HCT116 (cell line): ENCODE data around the gene TDRD3. TPM values are rescaled to one million over a fixed set of nuclear protein-coding genes. Genes with fewer than 3 reads are reported as not detected.

Source experiments
- ATAC-seq: fragments of 200-7000 bp; cut with Tn5 transposase; 2 replicates; pipeline ENCODE4 v1.9.1; 2020; ENCODE audit warnings: mild to moderate bottlenecking, moderate library complexity
- BruUV-seq: library from RNA; stranded (reverse); fragments of 400-500 nt; replicated peaks from 2 replicates; lab custom pipeline; 2021; lab: Mats Ljungman, UMichigan
- CTCF ChIA-PET: fragments of 300-600 bp; sonication (Branson Sonifier 250); formaldehyde crosslinking; loops from one replicate; lab custom pipeline; 2021; ENCODE audit warnings: antibody characterized with exemption; lab: Charles Lee
- POLR2A ChIA-PET: fragments of 300-600, 350-600 bp; sonication (Branson Sonifier 250); formaldehyde crosslinking; loops from one replicate; lab custom pipeline; 2021; ENCODE audit warnings: antibody characterized with exemption; lab: Charles Lee
- RAD21 ChIA-PET, 2 experiments: fragments of 300-600 bp; sonication (Branson Sonifier 250); formaldehyde crosslinking; loops; one replicate each; lab custom pipeline; 2023; ENCODE audit warnings: low total read pairs in 2 of 2; ENCODE audit not compliant: uncharacterized antibody in 2 of 2, unreplicated experiment in 2 of 2, low non-redundant PET in 1 of 2; lab: Charles Lee
- DNase-seq: peaks from one replicate; pipeline ENCODE4 v3.0.0-alpha.2; 2010; ENCODE audit warnings: low read depth, low spot score
- H2AFZ ChIP-seq: fragments of 200-600 bp; shearing (Covaris generic), sonication (generic); 2 replicates; pipeline ENCODE4 v1.6.1; 2017; ENCODE audit warnings: low read depth, mixed run types, mixed read lengths, antibody characterized with exemption, low read length; ENCODE audit not compliant: poor library complexity, severe bottlenecking
- H3K27ac ChIP-seq: 2 replicates; pipeline ENCODE4 v1.5.1; 2012; ENCODE audit warnings: low read depth, low read length
- H3K27me3 ChIP-seq: fragments of 200-600 bp; sonication (generic); 2 replicates; pipeline ENCODE4 v1.6.1; 2016; ENCODE audit warnings: mixed run types, low read length, mixed read lengths; ENCODE audit not compliant: insufficient read depth
- H3K36me3 ChIP-seq, 2 experiments: fragments of 200-500 bp in 1 of 2; fragments of 200-600 bp in 1 of 2; sonication (Bioruptor generic) in 1 of 2; sonication (generic) in 1 of 2; 2 replicates each; pipeline versions ENCODE4 v1.5.1 to v1.6.1; 2014 to 2016; ENCODE audit warnings: low read length in 2 of 2, inconsistent platforms in 1 of 2, mixed read lengths in 1 of 2, mixed run types in 1 of 2; ENCODE audit not compliant: insufficient read depth in 2 of 2, control insufficient read depth in 1 of 2
- H3K4me1 ChIP-seq, 2 experiments: fragments of 200-600 bp in 1 of 2; sonication (generic) in 1 of 2; 2 replicates each; pipeline versions ENCODE4 v1.5.1 to v1.6.1; 2012 to 2017; ENCODE audit warnings: low read length in 2 of 2, inconsistent platforms in 1 of 2, mild to moderate bottlenecking in 1 of 2, mixed read lengths in 1 of 2, mixed run types in 1 of 2, moderate library complexity in 1 of 2; ENCODE audit not compliant: insufficient read depth in 2 of 2, control insufficient read depth in 1 of 2
- H3K4me2 ChIP-seq: fragments of 200-600 bp; sonication (generic); 2 replicates; pipeline ENCODE4 v1.6.1; 2017; ENCODE audit warnings: mixed run types, low read length, mixed read lengths
- H3K4me3 ChIP-seq, 2 experiments: fragments of 200-600 bp in 1 of 2; sonication (generic) in 1 of 2; replicated peaks in 1 of 2; 2 replicates each; pipeline ENCODE4 v1.5.1; 2011 to 2016; ENCODE audit warnings: low read length in 2 of 2, control low read depth in 1 of 2, low read depth in 1 of 2, mild to moderate bottlenecking in 1 of 2, mixed read lengths in 1 of 2, mixed run types in 1 of 2
- H3K79me2 ChIP-seq: fragments of 200-600 bp; sonication (generic); 2 replicates; pipeline ENCODE4 v1.6.1; 2017; ENCODE audit warnings: mild to moderate bottlenecking, mixed run types, low read length, moderate library complexity, mixed read lengths; ENCODE audit not compliant: insufficient read depth
- H3K9ac ChIP-seq: fragments of 200-600 bp; sonication (generic); 2 replicates; pipeline ENCODE4 v1.6.1; 2016; ENCODE audit warnings: low read length, mixed read lengths
- H3K9me2 ChIP-seq: fragments of 200-600 bp; sonication (generic), shearing (Covaris generic); 2 replicates; pipeline ENCODE4 v1.6.1; 2017; ENCODE audit warnings: mixed run types, mild to moderate bottlenecking, moderate library complexity; ENCODE audit not compliant: insufficient read depth
- H3K9me3 ChIP-seq, 2 experiments: fragments of 200-500 bp in 1 of 2; fragments of 200-600 bp in 1 of 2; sonication (Bioruptor generic) in 1 of 2; sonication (generic) in 1 of 2; 2 replicates each; pipeline ENCODE4 v1.6.1; 2014 to 2017; ENCODE audit warnings: low read length in 2 of 2, mixed read lengths in 2 of 2, inconsistent platforms in 1 of 2, low read depth in 1 of 2, mild to moderate bottlenecking in 1 of 2, mixed run types in 1 of 2, moderate library complexity in 1 of 2; ENCODE audit not compliant: control insufficient read depth in 1 of 2, insufficient read depth in 1 of 2
- H4K20me1 ChIP-seq: fragments of 200-600 bp; sonication (generic), shearing (Covaris generic); 2 replicates; pipeline ENCODE4 v1.6.1; 2017; ENCODE audit warnings: mixed run types, mild to moderate bottlenecking, moderate library complexity; ENCODE audit not compliant: insufficient read depth
- EGR1 ChIP-seq: IDR thresholded peaks from 2 replicates; pipeline ENCODE4 v1.6.1; 2012; ENCODE audit warnings: low read depth
- EZH2 ChIP-seq: fragments of 200-600 bp; sonication (generic); IDR thresholded peaks from 2 replicates; pipeline ENCODE4 v1.6.1; 2017; ENCODE audit warnings: antibody characterized with exemption, mixed run types
- POLR2A ChIP-seq: IDR thresholded peaks from 2 replicates; pipeline ENCODE4 v1.7.0; 2011; ENCODE audit warnings: borderline replicate concordance; ENCODE audit not compliant: insufficient read depth, insufficient read length; ENCODE audit errors: extremely low read depth
- POLR2AphosphoS5 ChIP-seq: IDR thresholded peaks from 2 replicates; pipeline ENCODE4 v1.6.1; 2011; ENCODE audit warnings: mild to moderate bottlenecking, low read depth, low read length, moderate library complexity
- RAD21 ChIP-seq: IDR thresholded peaks from 2 replicates; pipeline ENCODE4 v1.6.1; 2012; ENCODE audit warnings: low read depth, mild to moderate bottlenecking
- ZFX ChIP-seq: fragments of 450-650 bp; IDR thresholded peaks from 2 replicates; pipeline ENCODE4 v1.6.1; 2017
- intact Hi-C: fragments of 100-400 bp; cut with micrococcal nuclease; formaldehyde crosslinking; loops from 2 replicates; pipeline ENCODE4 v1.10.0; 2022
- total RNA-seq: library from RNA; stranded (reverse); gene quantifications from one replicate; pipeline ENCODE4 v1.2.1, GENCODE V29; 2021; ENCODE audit not compliant: unreplicated experiment
- TF ChIP-seq, protein P1 (sequence below), 3 experiments: fragments of 200-600 bp in 1 of 3; sonication (generic) in 1 of 3; IDR thresholded peaks in 2 of 3; conservative IDR thresholded peaks in 1 of 3; 2 replicates each; pipeline ENCODE4 v1.5.1; 2012 to 2017; ENCODE audit warnings: low read depth in 2 of 3, low read length in 2 of 3, antibody characterized with exemption in 1 of 3, borderline replicate concordance in 1 of 3, control low read depth in 1 of 3, mild to moderate bottlenecking in 1 of 3, mixed read lengths in 1 of 3, mixed run types in 1 of 3, moderate library complexity in 1 of 3; ENCODE audit not compliant: insufficient read depth in 1 of 3

The TDRD3 gene
- total RNA-seq, 1 experiment from 2014 or later = 16.9 TPM

DNA sequence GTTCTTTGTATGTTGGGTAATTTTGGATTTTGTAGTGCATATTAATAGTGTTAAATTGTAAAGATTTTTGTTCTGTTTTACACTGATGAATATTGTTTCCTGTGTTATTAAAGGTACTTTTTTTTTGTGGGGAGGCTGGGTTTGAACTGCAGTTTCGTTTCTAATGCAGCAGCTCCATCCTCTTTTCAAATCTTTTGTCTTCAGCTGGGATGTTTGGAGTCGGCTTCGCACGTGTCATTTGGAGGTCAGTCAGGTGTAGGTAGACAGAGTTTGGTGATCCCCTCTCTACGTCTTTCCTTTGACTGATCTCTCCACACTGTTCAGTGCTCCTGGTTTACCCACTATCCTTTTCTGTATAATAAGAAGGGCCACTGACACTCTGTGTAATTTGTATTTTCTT, 30.3 kb downstream of the TDRD3 start (continued):
- TF ChIP-seq EZH2 (no peak), EGR1 (no peak), ZFX (no peak), POLR2A (no peak)

DNA sequence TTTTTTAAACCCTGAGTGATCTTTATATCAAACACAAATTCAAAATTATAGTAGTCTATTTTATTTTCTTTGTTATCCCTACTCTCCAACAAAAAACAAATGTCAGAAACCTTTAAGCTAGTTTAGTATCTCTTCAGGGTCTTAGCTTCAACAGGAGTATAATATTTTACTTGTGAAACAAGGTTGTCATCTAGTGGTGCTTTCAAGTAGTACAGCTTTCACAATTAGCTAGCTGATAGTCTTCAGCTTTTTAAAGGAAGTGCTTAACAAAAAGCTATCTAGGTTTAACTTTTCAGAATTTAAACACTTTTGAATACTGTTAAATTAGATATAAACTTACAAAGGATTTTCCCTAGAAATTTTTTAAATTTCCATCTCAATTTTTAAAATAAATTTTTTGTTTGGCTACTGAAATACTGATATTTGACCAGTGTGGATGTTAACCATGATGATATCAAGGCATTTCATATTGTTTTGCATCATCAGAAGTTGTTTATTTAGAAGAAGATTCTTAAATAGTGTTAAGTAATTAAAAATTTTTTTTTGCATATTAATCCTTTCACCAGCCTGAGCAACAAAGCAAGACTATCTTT, 34.2 kb downstream of the TDRD3 start:
- no peak overlapping the region for H3K4me3 ChIP-seq
- BruUV-seq = no TSS peak
- no peak overlapping the region for H3K4me2 ChIP-seq
- no peak overlapping the region for H3K9ac ChIP-seq
- TF ChIP-seq POLR2AphosphoS5 = no peak
- TF ChIP-seq, protein P1, sequence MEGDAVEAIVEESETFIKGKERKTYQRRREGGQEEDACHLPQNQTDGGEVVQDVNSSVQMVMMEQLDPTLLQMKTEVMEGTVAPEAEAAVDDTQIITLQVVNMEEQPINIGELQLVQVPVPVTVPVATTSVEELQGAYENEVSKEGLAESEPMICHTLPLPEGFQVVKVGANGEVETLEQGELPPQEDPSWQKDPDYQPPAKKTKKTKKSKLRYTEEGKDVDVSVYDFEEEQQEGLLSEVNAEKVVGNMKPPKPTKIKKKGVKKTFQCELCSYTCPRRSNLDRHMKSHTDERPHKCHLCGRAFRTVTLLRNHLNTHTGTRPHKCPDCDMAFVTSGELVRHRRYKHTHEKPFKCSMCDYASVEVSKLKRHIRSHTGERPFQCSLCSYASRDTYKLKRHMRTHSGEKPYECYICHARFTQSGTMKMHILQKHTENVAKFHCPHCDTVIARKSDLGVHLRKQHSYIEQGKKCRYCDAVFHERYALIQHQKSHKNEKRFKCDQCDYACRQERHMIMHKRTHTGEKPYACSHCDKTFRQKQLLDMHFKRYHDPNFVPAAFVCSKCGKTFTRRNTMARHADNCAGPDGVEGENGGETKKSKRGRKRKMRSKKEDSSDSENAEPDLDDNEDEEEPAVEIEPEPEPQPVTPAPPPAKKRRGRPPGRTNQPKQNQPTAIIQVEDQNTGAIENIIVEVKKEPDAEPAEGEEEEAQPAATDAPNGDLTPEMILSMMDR (IDR thresholded peaks at IDR 0.05 in 2 of 3, conservative IDR thresholded peaks at IDR 0.05 in 1 of 3; ENCODE audit: borderline replicate concordance in 1 of 3, insufficient read depth in 1 of 3, low read depth in 2 of 3, low read length in 2 of 3) = peak; percentile 30 to 92 (median 76); a peak in 5 of 6 replicates
- peak; percentile 68 for TF ChIP-seq RAD21
- no peak overlapping the region for H2AFZ ChIP-seq
- no peaks in the 10 kb centered on the region for H3K9me3 ChIP-seq
- no peaks in the 10 kb centered on the region for H4K20me1 ChIP-seq
- RAD21 ChIA-PET = interaction anchor here in 1 of 2 experiments (0.9 kb wide), 1 partner anchor 34 kb away, joined by 4 read pairs; the partner anchor contains the start of gene TDRD3
- no peaks in the 10 kb centered on the region for H3K4me1 ChIP-seq
- no peaks in the 10 kb centered on the region for H3K9me2 ChIP-seq
- ATAC-seq (peak; percentile 79), DNase-seq (peak; percentile 46)
- H3K27me3 ChIP-seq = no peaks in the 10 kb centered on the region
- intact Hi-C loops = loop anchor here (1.0 to 5.0 kb wide), 4 partner anchors 524 to 1039 kb away; no protein-coding TSS in a partner anchor
- no peaks in the 10 kb centered on the region for H3K36me3 ChIP-seq
- POLR2A ChIA-PET = no interaction called here
- H3K79me2 ChIP-seq = no peaks in the 10 kb centered on the region; the same call in 1 of the 2 replicates
- CTCF ChIA-PET = interaction anchor here (0.6 to 2.8 kb wide), 23 partner anchors 9 to 1039 kb away, joined by 3 to 22 read pairs (median 3); no protein-coding TSS in a partner anchor
- no peak overlapping the region for H3K27ac ChIP-seq
